ENCODE results near the gene NYNRIN.
A peak's percentile ranks its signal among the peaks of the same experiment; 100 is the strongest.
"Not testable (repeated sequence)": the region's sequence is repeated elsewhere in the genome, so short reads cannot be mapped to it uniquely, and the experiment has no call there.

The NYNRIN gene

DNA sequence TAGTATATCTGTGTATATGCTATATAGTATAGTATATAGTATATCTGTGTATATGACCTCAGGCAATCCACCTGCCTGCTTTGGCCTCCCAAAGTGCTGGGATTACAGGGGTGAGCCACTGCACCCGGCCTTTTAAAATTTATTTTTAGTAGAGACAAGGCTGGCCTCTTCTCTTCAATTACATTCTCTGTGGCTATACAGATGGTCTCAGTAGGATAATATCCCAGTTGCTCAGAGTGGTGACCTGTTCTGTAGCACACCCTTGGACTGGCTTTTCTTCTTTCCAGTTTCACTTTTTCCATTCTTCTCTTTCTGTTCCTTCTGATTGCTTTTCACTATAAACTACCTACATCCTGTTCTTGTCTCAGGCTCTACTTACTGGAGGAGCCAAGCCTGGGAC lies 34.0 kb upstream of the NYNRIN start:
- no peaks in the 10 kb centered on the region for H3K9me3 ChIP-seq (ENCODE audit: control insufficient read depth, insufficient read depth, low read length)
- no peak overlapping the region for H3K4me3 ChIP-seq (ENCODE audit: low read depth, low read length)
- H3K36me3 ChIP-seq (ENCODE audit: control insufficient read depth, insufficient read depth, low read length) = no peaks in the 10 kb centered on the region
- H3K9ac ChIP-seq (ENCODE audit: low read depth, low read length) = no peak overlapping the region
- H3K4me1 ChIP-seq (ENCODE audit: control insufficient read depth, insufficient read depth, low read length) = peaks cover 5% of the 10 kb centered on the region
- peaks cover 16% of the 10 kb centered on the region for H3K27me3 ChIP-seq (ENCODE audit: control insufficient read depth, insufficient read depth, low read length)

DNA sequence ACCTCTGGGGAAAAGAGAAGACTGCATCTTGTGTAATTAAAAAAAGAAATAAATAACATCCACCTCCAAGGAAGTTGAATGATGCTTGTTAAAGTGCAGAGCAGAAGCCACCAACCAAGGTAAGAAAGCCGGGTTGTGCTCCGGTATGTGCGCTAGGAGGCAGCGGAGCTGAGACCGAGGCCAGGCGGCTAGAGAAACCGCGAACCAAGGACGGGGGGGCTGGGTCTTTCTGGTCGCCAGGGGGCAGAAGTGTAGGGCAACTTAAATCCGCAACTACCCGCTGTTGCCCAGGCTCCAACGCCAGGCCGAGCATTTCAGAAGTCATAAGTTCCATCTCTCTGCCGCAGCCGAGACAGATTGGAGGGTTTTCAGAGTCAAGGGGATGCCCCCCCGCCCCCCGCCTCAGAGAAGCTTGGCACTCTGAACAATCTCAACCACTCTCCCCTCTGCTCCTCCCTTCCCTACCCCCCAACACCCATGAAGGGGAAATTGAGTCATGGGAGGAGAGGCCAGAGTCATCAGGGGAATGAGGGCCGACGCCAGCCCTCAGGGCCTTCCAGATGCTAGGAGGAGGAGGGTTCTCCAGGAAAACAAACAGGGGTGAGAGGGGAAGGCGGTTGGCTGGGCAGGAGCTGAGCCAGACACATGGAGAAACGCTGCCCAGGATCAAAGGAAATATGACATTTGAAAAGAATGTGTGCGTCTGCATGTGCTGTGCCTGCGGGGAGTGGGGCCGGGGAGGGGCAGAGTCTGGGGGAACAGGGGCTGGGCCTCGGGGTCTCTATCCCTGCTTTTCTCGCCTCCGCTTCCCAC lies 33.0 kb upstream of the NYNRIN start:
- peaks cover 5% of the 10 kb centered on the region for H3K4me1 ChIP-seq (ENCODE audit: control insufficient read depth, insufficient read depth, low read length)
- H3K4me3 ChIP-seq (ENCODE audit: low read depth, low read length) = peak overlapping the region; percentile 79
- H3K27me3 ChIP-seq (ENCODE audit: control insufficient read depth, insufficient read depth, low read length) = peaks cover 16% of the 10 kb centered on the region
- no peaks in the 10 kb centered on the region for H3K9me3 ChIP-seq (ENCODE audit: control insufficient read depth, insufficient read depth, low read length)
- no peak overlapping the region for H3K9ac ChIP-seq (ENCODE audit: low read depth, low read length)
- no peaks in the 10 kb centered on the region for H3K36me3 ChIP-seq (ENCODE audit: control insufficient read depth, insufficient read depth, low read length)

DNA sequence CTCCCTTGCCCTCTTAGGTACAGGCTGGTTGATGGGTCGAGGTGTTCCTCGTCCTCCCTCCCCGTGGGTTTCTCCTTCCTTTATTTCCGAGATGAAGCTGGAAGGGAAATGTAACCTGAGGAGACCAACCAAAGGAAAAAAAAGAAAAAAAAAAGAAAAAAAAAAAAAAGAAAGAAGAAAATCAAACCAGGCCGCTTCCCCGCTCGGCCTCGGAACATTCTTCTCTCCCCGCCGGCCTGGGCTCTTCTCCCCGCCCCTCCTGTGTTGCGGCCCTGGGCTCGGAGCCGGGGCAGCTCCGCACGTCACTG lies 32.4 kb upstream of the NYNRIN start:
- H3K4me3 ChIP-seq (ENCODE audit: low read depth, low read length) = peak overlapping the region; percentile 79
- peaks cover 5% of the 10 kb centered on the region for H3K4me1 ChIP-seq (ENCODE audit: control insufficient read depth, insufficient read depth, low read length)
- no peak overlapping the region for H3K9ac ChIP-seq (ENCODE audit: low read depth, low read length)
- H3K9me3 ChIP-seq (ENCODE audit: control insufficient read depth, insufficient read depth, low read length) = no peaks in the 10 kb centered on the region
- H3K36me3 ChIP-seq (ENCODE audit: control insufficient read depth, insufficient read depth, low read length) = no peaks in the 10 kb centered on the region
- H3K27me3 ChIP-seq (ENCODE audit: control insufficient read depth, insufficient read depth, low read length) = peaks cover 13% of the 10 kb centered on the region

DNA sequence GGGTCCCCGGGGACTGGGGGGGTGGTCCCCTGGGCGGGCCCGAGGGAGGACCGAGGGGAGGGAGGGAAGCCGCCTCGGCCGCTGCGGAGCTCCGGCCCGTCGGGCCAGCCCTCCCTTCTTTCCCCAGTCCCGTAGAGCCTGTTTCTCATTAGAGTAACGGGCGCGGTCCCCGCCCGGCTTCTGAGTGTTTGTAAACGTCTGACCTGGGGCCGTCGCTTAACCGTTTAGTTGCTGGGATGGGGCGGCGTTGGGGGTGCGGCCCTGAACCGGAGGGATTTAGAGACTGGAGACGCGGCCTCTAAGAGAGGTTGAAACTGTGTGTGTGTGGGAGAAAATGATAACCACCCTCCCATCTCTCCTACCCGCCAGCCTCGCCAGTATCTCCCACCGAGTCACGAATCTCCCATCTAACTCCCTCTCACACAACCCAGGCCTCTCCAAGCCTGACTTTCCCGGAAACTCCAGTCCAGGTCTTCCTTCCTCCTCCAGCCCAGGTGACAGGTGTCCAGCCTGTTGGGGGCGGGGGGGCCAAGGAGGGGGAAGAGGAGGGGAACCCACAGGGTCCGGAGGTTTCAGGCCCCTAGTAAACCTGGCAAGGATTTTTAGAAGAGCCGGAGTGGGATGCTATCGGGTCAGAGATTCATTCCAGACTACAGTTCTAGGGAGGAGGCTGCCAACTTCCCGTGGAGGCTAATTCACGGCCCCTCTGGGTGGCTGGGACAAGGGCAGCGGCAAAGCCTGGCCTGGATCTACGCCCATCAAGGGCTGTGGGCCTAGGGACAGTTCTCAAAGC lies 31.9 kb upstream of the NYNRIN start:
- Histone ChIP-seq H3K4me3 (ENCODE audit: low read depth, low read length) (peak overlapping the region; percentile 79), H3K9me3 (ENCODE audit: control insufficient read depth, insufficient read depth, low read length) (no peaks in the 10 kb centered on the region), H3K4me1 (ENCODE audit: control insufficient read depth, insufficient read depth, low read length) (peaks cover 5% of the 10 kb centered on the region), H3K36me3 (ENCODE audit: control insufficient read depth, insufficient read depth, low read length) (no peaks in the 10 kb centered on the region), H3K9ac (ENCODE audit: low read depth, low read length) (peak overlapping the region; percentile 79), H3K27me3 (ENCODE audit: control insufficient read depth, insufficient read depth, low read length) (peaks cover 8% of the 10 kb centered on the region)

DNA sequence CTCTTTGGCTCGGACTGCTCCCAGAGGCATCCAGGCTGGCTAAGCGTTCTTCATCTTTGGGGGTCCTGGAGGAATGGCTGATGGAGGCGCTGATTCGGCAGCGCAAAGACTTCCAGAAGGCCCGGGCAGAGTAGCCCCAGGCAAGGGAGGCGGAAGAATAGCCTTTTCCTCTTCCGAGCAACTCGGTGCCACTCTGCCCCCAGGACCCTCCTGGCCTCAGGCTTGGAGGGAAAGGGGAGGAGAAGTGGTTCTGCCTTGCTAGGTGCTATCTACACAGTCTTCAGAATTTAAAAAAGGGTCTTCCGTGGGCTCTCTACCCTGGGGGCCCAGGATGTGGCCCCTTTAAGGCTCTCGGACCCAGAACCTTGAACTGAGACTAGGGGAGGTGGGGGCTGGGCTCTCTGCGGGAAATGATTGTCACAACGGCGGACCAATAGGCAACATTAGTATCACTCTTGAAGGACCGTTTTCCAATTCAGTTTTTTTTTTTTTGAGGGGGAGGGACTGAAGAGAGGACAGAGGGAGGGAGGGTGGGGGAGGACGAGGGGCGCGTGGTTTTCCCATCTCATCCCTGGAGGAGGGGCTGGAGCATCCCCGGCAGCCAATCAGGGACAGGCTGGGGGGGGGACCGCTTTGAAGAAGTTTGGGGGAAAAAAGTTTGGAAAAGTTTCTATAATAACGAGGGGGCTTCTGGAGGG lies 31.1 kb upstream of the NYNRIN start, which contains the start of gene NFATC4:
Gene NFATC4 (plus strand): TSS at position 671 of the 698 bp plus-strand sequence. CDS start 157 bp downstream, outside the sequence.
- peaks cover 5% of the 10 kb centered on the region for H3K4me1 ChIP-seq (ENCODE audit: control insufficient read depth, insufficient read depth, low read length)
- peaks cover 3% of the 10 kb centered on the region for H3K36me3 ChIP-seq (ENCODE audit: control insufficient read depth, insufficient read depth, low read length)
- H3K9ac ChIP-seq (ENCODE audit: low read depth, low read length) = peak within 1 kb of the TSS; percentile 79
- H3K27me3 ChIP-seq (ENCODE audit: control insufficient read depth, insufficient read depth, low read length) = peaks cover 1% of the 10 kb centered on the region
- H3K4me3 ChIP-seq (ENCODE audit: low read depth, low read length) = peak within 1 kb of the TSS; percentile 79
- no peaks in the 10 kb centered on the region for H3K9me3 ChIP-seq (ENCODE audit: control insufficient read depth, insufficient read depth, low read length)

DNA sequence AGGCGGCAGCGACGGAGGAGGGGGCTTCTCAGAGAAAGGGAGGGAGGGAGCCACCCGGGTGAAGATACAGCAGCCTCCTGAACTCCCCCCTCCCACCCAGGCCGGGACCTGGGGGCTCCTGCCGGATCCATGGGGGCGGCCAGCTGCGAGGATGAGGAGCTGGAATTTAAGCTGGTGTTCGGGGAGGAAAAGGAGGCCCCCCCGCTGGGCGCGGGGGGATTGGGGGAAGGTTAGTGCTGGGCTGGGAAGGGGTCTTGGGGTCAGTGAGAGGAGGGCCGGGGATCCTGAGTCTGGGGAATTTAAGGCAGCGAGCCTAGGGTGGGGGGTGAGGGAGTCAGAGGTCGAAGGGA lies 30.6 kb upstream of the NYNRIN start:
- Histone ChIP-seq H3K4me1 (ENCODE audit: control insufficient read depth, insufficient read depth, low read length) (peaks cover 5% of the 10 kb centered on the region), H3K36me3 (ENCODE audit: control insufficient read depth, insufficient read depth, low read length) (peaks cover 6% of the 10 kb centered on the region), H3K27me3 (ENCODE audit: control insufficient read depth, insufficient read depth, low read length) (no peaks in the 10 kb centered on the region), H3K9me3 (ENCODE audit: control insufficient read depth, insufficient read depth, low read length) (no peaks in the 10 kb centered on the region), H3K9ac (ENCODE audit: low read depth, low read length) (peak overlapping the region; percentile 47), H3K4me3 (ENCODE audit: low read depth, low read length) (peak overlapping the region; percentile 74)

DNA sequence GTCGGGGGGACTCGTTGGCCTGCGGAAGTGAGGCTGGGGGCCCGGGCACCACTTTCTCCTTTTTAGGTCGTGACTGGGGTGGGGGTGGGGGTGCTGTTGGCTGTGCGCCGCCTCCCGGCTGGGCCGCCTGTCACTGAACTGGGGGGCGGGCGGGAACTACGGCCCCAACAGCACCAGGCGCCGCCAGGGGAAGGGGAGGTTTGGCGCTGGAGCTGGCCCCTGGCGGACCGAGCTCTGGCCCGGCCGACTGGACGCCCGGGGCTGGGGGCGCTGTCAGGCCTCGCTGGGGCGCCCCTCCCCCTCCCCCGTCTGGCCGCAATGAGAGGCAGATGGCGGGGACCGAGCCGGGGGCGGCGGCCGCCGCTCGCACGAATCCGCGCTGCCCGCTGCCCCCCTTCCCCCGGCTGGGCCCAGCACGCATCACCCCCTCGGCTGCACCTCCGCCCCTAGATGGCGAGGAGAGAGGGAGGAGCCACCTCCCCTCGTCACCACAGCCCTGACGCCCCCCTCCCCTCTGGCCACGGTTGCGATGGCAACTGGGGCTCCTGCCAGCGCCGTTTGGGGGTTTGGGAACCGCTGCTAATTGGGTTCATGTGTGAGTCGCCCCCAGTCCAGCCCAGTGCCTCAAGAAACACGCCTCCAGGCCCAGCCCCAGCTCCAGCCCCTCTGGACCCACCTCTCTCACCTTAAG lies 30.1 kb upstream of the NYNRIN start:
- Histone ChIP-seq H3K9me3 (ENCODE audit: control insufficient read depth, insufficient read depth, low read length) (no peaks in the 10 kb centered on the region), H3K4me1 (ENCODE audit: control insufficient read depth, insufficient read depth, low read length) (peaks cover 5% of the 10 kb centered on the region), H3K4me3 (ENCODE audit: low read depth, low read length) (peak overlapping the region; percentile 74), H3K9ac (ENCODE audit: low read depth, low read length) (no peak overlapping the region), H3K36me3 (ENCODE audit: control insufficient read depth, insufficient read depth, low read length) (peaks cover 12% of the 10 kb centered on the region), H3K27me3 (ENCODE audit: control insufficient read depth, insufficient read depth, low read length) (no peaks in the 10 kb centered on the region)

DNA sequence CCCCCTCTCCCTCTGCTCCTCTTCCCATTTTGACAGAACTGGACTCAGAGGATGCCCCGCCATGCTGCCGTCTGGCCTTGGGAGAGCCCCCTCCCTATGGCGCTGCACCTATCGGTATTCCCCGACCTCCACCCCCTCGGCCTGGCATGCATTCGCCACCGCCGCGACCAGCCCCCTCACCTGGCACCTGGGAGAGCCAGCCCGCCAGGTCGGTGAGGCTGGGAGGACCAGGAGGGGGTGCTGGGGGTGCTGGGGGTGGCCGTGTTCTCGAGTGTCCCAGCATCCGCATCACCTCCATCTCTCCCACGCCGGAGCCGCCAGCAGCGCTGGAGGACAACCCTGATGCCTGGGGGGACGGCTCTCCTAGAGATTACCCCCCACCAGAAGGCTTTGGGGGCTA lies 29.3 kb upstream of the NYNRIN start:
- H3K4me3 ChIP-seq (ENCODE audit: low read depth, low read length) = peak overlapping the region; percentile 74
- H3K36me3 ChIP-seq (ENCODE audit: control insufficient read depth, insufficient read depth, low read length) = peaks cover 14% of the 10 kb centered on the region
- no peaks in the 10 kb centered on the region for H3K9me3 ChIP-seq (ENCODE audit: control insufficient read depth, insufficient read depth, low read length)
- peaks cover 5% of the 10 kb centered on the region for H3K4me1 ChIP-seq (ENCODE audit: control insufficient read depth, insufficient read depth, low read length)
- no peak overlapping the region for H3K9ac ChIP-seq (ENCODE audit: low read depth, low read length)
- no peaks in the 10 kb centered on the region for H3K27me3 ChIP-seq (ENCODE audit: control insufficient read depth, insufficient read depth, low read length)

DNA sequence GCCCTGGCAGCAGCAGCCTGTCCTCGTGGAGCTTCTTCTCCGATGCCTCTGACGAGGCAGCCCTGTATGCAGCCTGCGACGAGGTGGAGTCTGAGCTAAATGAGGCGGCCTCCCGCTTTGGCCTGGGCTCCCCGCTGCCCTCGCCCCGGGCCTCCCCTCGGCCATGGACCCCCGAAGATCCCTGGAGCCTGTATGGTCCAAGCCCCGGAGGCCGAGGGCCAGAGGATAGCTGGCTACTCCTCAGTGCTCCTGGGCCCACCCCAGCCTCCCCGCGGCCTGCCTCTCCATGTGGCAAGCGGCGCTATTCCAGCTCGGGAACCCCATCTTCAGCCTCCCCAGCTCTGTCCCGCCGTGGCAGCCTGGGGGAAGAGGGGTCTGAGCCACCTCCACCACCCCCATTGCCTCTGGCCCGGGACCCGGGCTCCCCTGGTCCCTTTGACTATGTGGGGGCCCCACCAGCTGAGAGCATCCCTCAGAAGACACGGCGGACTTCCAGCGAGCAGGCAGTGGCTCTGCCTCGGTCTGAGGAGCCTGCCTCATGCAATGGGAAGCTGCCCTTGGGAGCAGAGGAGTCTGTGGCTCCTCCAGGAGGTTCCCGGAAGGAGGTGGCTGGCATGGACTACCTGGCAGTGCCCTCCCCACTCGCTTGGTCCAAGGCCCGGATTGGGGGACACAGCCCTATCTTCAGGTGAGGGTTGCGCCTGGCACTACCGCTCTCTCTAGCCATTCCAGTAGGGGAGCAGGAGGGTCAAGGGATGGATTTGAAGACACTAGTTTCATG lies 28.7 kb upstream of the NYNRIN start:
- Histone ChIP-seq H3K9me3 (ENCODE audit: control insufficient read depth, insufficient read depth, low read length) (no peaks in the 10 kb centered on the region), H3K9ac (ENCODE audit: low read depth, low read length) (no peak overlapping the region), H3K4me3 (ENCODE audit: low read depth, low read length) (no peak overlapping the region), H3K4me1 (ENCODE audit: control insufficient read depth, insufficient read depth, low read length) (peaks cover 5% of the 10 kb centered on the region), H3K27me3 (ENCODE audit: control insufficient read depth, insufficient read depth, low read length) (no peaks in the 10 kb centered on the region), H3K36me3 (ENCODE audit: control insufficient read depth, insufficient read depth, low read length) (peaks cover 14% of the 10 kb centered on the region)

DNA sequence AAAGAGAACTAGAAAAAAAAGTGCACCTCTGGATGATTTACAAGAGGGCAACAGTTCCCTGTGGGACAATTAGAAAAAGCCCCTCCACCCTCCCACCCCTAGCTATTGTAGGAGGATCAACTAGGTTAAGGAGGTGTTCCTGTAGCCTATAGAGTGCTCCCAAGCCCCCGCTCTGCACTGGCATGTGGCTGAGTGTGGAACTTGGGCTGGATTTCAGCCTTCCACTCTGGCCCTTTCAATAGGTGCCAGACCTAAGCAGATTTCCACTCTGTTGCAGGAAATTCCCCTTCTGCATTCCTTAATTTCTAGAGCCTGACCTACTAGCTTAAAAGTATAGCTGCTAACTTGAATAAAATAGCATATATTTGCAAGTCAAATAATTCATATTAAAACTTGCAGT lies 28.1 kb upstream of the NYNRIN start:
- Histone ChIP-seq H3K36me3 (ENCODE audit: control insufficient read depth, insufficient read depth, low read length) (peaks cover 14% of the 10 kb centered on the region), H3K4me3 (ENCODE audit: low read depth, low read length) (no peak overlapping the region), H3K27me3 (ENCODE audit: control insufficient read depth, insufficient read depth, low read length) (no peaks in the 10 kb centered on the region), H3K9me3 (ENCODE audit: control insufficient read depth, insufficient read depth, low read length) (no peaks in the 10 kb centered on the region), H3K4me1 (ENCODE audit: control insufficient read depth, insufficient read depth, low read length) (peaks cover 3% of the 10 kb centered on the region), H3K9ac (ENCODE audit: low read depth, low read length) (no peak overlapping the region)

DNA sequence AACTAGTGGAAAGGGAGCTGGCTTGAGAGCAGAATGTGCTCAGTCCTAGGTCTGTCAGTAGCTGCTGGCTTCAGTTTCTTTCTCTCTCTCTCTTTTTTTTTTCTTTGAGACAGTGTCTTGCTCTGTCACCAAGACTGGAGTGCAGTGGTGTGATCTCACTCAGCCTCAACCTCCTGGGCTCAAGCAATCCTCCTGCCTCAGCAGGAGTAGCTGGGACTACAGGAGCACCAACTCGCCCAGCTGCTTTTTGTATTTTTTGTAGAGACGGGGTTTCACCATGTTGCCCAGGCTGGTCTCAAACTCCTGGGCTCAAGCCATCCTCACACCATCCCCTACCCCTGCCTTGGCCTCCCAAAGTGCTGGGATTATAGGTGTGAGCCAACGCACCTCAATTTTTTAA lies 27.2 kb upstream of the NYNRIN start:
- not testable (repeated sequence) for H3K4me1 ChIP-seq (ENCODE audit: control insufficient read depth, insufficient read depth, low read length); H3K9me3 ChIP-seq (ENCODE audit: control insufficient read depth, insufficient read depth, low read length); H3K9ac ChIP-seq (ENCODE audit: low read depth, low read length); H3K27me3 ChIP-seq (ENCODE audit: control insufficient read depth, insufficient read depth, low read length); H3K4me3 ChIP-seq (ENCODE audit: low read depth, low read length)
- H3K36me3 ChIP-seq (ENCODE audit: control insufficient read depth, insufficient read depth, low read length) = peaks cover 14% of the 10 kb centered on the region

All from iPS-15b (cell line).